ENCODE measurements around the gene IQGAP3.

IQGAP3 gene

DNA sequence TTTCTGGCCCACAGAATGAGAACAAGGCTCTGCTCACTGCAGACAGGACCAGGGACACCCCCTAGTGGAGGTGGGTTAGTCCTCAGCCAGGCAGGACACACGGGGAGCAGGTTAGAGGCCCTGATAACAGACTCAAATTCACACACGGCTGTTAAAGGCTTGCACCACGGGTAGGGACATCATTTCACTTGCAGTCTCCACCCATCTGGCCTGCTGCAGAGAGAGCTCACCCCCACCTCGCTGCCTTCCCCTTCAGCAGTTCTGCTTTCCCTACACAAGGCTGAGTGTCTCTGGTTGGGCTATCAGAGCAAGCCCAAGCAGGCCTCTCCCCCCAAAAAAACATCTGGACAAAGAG is 92.4 kb downstream of the IQGAP3 start:
- no peak for DNase-seq

DNA sequence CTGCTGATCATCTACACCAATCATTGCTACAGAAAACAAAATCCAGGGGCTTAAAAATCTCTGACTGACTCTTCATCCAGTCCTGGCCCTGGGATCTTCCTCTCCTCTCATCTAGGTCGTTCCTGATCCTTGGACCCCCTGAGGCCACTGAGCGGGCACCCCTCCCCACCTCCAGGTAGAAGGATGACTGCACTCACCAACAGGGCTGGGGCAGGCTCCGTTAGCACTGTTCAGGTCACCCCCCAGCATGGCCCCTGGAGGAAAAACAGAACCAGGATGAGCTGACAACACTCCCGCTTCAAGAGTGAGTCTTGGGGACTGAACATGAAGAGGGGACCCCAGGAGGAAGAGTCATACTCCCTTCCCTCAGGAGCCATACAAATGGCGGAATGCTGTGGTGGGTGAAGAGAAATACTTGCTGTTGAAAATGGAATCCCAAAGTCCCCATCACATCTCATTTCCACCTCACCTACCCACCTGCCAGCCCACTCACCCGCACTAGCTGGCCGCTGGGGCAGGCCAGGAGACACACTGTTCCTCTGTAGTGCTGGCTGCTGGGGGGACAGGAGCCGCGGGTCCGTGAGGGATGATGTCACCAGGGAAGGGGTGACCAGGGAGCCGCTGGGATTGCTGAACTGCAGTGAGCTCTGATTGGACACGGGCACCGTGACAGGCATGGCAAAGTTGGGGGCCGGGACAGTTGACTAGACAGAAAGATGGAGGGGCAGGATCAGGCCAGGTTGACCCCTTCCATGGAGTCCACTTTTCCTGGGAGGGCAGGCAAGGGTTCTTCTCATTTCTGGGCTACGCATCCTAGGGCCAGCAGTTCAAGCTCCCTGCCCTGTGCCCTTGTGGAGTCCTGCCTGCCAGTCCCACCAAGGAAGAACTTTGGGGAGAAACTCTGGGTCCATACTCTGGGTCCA is 93.0 kb downstream of the IQGAP3 start:
- no peak for DNase-seq

- DNase-seq = no peak
Observed at GRCh38 chr1:156478250-156478627, 94.1 kb downstream of the IQGAP3 start.

DNA sequence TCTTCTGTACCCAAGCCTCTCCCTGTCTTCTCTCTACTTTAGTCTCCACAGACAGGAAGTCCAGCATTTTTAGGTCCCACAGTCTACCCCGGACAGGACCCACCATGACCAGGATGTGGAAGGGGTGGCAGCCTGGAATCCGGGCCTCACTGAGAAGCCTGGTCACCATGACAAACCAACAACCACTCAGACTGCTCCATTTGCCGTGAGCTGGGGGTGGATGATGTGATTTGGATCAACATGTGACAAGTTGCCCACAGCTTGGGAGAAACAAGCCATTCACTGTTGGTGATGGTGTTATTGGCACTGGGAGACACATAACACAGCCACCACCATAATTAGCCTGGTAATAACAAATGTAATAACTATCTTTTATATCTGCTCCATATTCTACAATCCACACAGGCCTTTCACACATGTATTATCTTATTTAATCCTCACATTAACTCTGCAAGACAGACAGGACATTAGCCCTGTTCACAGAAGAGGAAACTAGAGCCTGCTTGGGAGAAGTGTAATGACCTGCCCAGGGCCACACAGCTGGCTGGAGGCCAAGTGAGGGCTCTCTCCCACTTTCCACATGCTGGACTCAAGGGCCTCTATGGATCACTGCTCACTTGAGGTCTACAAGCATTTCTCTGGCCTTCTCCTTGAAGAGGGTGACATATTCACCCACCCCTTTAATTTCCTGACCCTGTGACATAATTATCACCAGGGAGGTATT is 94.7 kb downstream of the IQGAP3 start:
- DNase-seq = no peak

- no peak for DNase-seq
Observed at GRCh38 chr1:156476501-156477298, 95.7 kb downstream of the IQGAP3 start.

DNA sequence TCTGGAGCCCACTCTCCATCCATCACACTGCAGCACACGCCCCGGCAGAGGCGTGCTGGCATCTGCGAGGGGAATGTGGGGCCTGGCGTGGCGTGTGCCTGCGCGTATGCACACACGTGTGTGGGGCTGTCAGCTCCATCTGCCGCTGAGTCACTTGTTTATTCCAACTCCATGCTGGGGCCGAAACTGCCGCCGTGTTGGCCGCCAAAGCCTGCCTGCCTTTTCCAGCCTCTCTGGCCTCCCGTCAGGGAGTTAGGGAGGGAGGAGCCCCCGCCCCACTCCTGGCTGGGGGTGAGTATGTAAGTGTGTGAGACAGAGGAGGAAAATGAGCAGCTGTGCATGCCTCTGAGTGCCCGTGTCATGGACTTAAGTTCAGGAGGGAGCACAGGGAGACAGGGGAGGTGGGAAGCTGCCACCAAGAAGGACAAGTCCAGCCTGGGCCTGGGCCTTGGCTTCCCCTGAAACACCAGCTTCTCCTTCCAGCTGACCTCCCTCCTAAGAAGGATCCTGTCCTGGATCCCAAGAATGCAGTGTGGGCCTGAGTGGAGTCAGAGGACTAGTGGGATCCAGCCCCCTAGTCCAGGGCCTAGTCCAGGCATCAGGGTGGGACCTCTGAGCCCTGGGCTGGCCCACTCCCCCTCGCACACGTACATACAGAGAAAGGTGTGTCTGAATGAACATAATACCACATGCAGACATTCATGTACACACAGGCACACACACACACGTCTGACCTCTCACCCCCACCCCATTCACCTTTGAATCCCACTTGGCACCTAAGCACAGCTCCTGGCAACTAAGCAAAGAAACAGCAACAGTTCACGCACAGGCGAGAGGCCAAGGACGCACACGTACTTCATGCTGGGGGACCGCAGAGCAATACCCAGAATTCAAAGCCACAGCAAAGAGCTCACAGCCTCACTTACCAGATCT is 96.5 kb downstream of the IQGAP3 start:
- DNase-seq = no peak

Data from NCI-H1105 (cell line).